Chondrocyte (in vitro differentiated cells): ENCODE measurements around the gene SMIM41. TPM values are rescaled to one million over a fixed set of nuclear protein-coding genes. Genes with fewer than 3 reads are reported as not detected.
"Not testable (repeated sequence)": the region's sequence is repeated elsewhere in the genome, so short reads cannot be mapped to it uniquely, and the experiment has no call there.

Experiments
- DNase-seq: peaks from one replicate; pipeline ENCODE4 v3.0.0; 2021; ENCODE audit warnings: mixed read lengths, low spot score
- H3K27ac Mint-ChIP-seq: one replicate; pipeline ENCODE4 v1.8.0; 2021; ENCODE audit warnings: mild to moderate bottlenecking, moderate library complexity, mixed read lengths; ENCODE audit not compliant: unreplicated experiment
- H3K27me3 Mint-ChIP-seq: 2 replicates; pipeline ENCODE4 v1.8.0; 2021; ENCODE audit warnings: low read depth, mixed read lengths
- H3K36me3 Mint-ChIP-seq: 2 replicates; pipeline ENCODE4 v1.8.0; 2021; ENCODE audit warnings: low read depth, mixed read lengths
- H3K4me1 Mint-ChIP-seq: 2 replicates; pipeline ENCODE4 v1.8.0; 2021; ENCODE audit warnings: low read depth, mild to moderate bottlenecking, mixed read lengths
- H3K4me3 Mint-ChIP-seq: one replicate; pipeline ENCODE4 v1.8.0; 2021; ENCODE audit warnings: mild to moderate bottlenecking, moderate library complexity, mixed read lengths; ENCODE audit not compliant: unreplicated experiment
- H3K9me3 Mint-ChIP-seq: 2 replicates; pipeline ENCODE4 v1.8.0; 2021; ENCODE audit warnings: low read depth, mixed read lengths
- CTCF ChIP-seq: fragments of 200-600 bp; sonication (generic); IDR thresholded peaks from 2 replicates; pipeline ENCODE4 v1.5.0; 2021; ENCODE audit warnings: antibody characterized with exemption, mild to moderate bottlenecking, moderate library complexity
- total RNA-seq: library from RNA; stranded (reverse); gene quantifications from 3 replicates; pipeline ENCODE4 v1.2.1, GENCODE V29; 2021

The SMIM41 gene
- total RNA-seq, 1 donor from 2014 or later, result not detected

- peaks cover 3% of the 10 kb centered on the region for H3K9me3 Mint-ChIP-seq
- H3K4me1 Mint-ChIP-seq, result no peaks in the 10 kb centered on the region
- H3K36me3 Mint-ChIP-seq, result peaks cover 13% of the 10 kb centered on the region
- no peak for DNase-seq
- no peak overlapping the region for H3K4me3 Mint-ChIP-seq
- no peak overlapping the region for H3K27ac Mint-ChIP-seq
- peaks cover 58% of the 10 kb centered on the region for H3K27me3 Mint-ChIP-seq
- no peak for TF ChIP-seq CTCF
Measured at GRCh38 chr12:52091061-52091460, 11.6 kb downstream of the SMIM41 start.

- Mint-ChIP-seq H3K27ac (no peak overlapping the region), H3K36me3 (peaks cover 10% of the 10 kb centered on the region), H3K9me3 (peaks cover 3% of the 10 kb centered on the region), H3K4me1 (no peaks in the 10 kb centered on the region), H3K27me3 (peaks cover 54% of the 10 kb centered on the region), H3K4me3 (no peak overlapping the region)
- no peak for TF ChIP-seq CTCF
- no peak for DNase-seq
Measured at GRCh38 chr12:52091869-52092268, 12.4 kb downstream of the SMIM41 start.

- Mint-ChIP-seq H3K36me3 (peaks cover 3% of the 10 kb centered on the region), H3K27me3 (peaks cover 56% of the 10 kb centered on the region), H3K27ac (no peak overlapping the region), H3K9me3 (peaks cover 3% of the 10 kb centered on the region), H3K4me3 (no peak overlapping the region), H3K4me1 (no peaks in the 10 kb centered on the region)
- TF ChIP-seq CTCF, result no peak
- no peak for DNase-seq
Measured at GRCh38 chr12:52093346-52093745, 13.8 kb downstream of the SMIM41 start.

GRCh38 chr12:52096332-52097044, 17.0 kb downstream of the SMIM41 start:
- H3K36me3 Mint-ChIP-seq, result peaks cover 3% of the 10 kb centered on the region
- no peak overlapping the region for H3K4me3 Mint-ChIP-seq
- TF ChIP-seq CTCF, result no peak
- H3K27ac Mint-ChIP-seq, result no peak overlapping the region
- peaks cover 3% of the 10 kb centered on the region for H3K9me3 Mint-ChIP-seq
- DNase-seq, result no peak
- no peaks in the 10 kb centered on the region for H3K4me1 Mint-ChIP-seq
- peaks cover 48% of the 10 kb centered on the region for H3K27me3 Mint-ChIP-seq

- Mint-ChIP-seq H3K36me3 (peaks cover 3% of the 10 kb centered on the region), H3K27me3 (peaks cover 46% of the 10 kb centered on the region), H3K4me3 (no peak overlapping the region), H3K4me1 (no peaks in the 10 kb centered on the region), H3K27ac (no peak overlapping the region), H3K9me3 (peaks cover 3% of the 10 kb centered on the region)
- TF ChIP-seq CTCF, result no peak
- no peak for DNase-seq
Measured at GRCh38 chr12:52097045-52097666, 17.7 kb downstream of the SMIM41 start.

GRCh38 chr12:52104431-52105089, 25.1 kb downstream of the SMIM41 start:
- DNase-seq, H3K4me1 Mint-ChIP-seq, H3K9me3 Mint-ChIP-seq, H3K36me3 Mint-ChIP-seq, H3K4me3 Mint-ChIP-seq, H3K27ac Mint-ChIP-seq: not testable (repeated sequence)
- H3K27me3 Mint-ChIP-seq, result peaks cover 39% of the 10 kb centered on the region

GRCh38 chr12:52116222-52117125, 37.0 kb downstream of the SMIM41 start:
- H3K4me1 Mint-ChIP-seq, H3K36me3 Mint-ChIP-seq, H3K9me3 Mint-ChIP-seq, H3K27ac Mint-ChIP-seq, H3K4me3 Mint-ChIP-seq, DNase-seq: not testable (repeated sequence)
- peaks cover 26% of the 10 kb centered on the region for H3K27me3 Mint-ChIP-seq
